ENCODE measurements around the gene TFAP2D. TPM values are rescaled to one million over a fixed set of nuclear protein-coding genes. Genes with fewer than 3 reads are reported as not detected.

The TFAP2D gene
- total RNA-seq (not detected), polyA plus RNA-seq (not detected)
- long read RNA-seq, donor 1, result 0 reads
- long read RNA-seq, donor 2, result 0 reads
- long read RNA-seq, donor 3, result 0 reads
- long read RNA-seq, donor 4, result 0 reads
- long read RNA-seq, donor 5, result 0 reads
- long read RNA-seq, donor 6, result 0 reads
- long read RNA-seq, donor 7, result 0 reads
- long read RNA-seq, donor 8, result 0 reads
- long read RNA-seq, donor 9, result 0 reads
- long read RNA-seq, donor 10, result 0 reads

DNA sequence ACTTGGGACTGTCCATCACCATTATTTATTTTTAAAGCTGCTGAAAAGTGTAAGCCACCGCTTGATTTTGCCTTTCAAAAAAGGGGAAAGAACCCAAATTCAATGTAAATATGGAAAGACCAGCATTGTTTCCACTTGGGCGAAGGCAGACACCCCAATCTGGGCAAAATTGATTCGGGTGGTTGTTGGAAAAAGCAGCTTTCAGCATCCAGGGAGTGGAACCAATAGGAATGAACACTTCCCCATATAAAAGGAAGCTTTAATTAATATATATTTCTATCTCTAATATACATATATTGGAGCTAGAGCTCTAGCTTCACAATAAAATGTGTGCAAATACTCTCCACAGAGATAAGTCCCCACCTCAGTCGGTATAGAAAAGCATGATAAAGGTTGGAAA is at the start of gene TFAP2D:
Gene TFAP2D, plus strand, starts transcription at position 301 of the 400 bp plus-strand sequence. CDS start 530 bp downstream, outside the sequence.
- H3K4me1 ChIP-seq (replicated peaks in 1 of 2), result no peaks in the 10 kb centered on the region
- no peak within 1 kb of the TSS for H3K27ac ChIP-seq
- intact Hi-C loops (cut with DNase I), result no loop called here
- WGBS, 4 donors, result 5 to 10% (median 9%) methylated on average over 4 of the region's 4 CpGs
- H3K36me3 ChIP-seq (replicated peaks in 1 of 2), result no peaks in the 10 kb centered on the region
- no peak for DNase-seq
- no peaks in the 10 kb centered on the region for H3K9me3 ChIP-seq (replicated peaks in 1 of 3)
- no peak within 1 kb of the TSS for H3K4me3 ChIP-seq
- no peak for TF ChIP-seq POLR2A (IDR thresholded peaks at IDR 0.05)
- TF ChIP-seq, protein P1, sequence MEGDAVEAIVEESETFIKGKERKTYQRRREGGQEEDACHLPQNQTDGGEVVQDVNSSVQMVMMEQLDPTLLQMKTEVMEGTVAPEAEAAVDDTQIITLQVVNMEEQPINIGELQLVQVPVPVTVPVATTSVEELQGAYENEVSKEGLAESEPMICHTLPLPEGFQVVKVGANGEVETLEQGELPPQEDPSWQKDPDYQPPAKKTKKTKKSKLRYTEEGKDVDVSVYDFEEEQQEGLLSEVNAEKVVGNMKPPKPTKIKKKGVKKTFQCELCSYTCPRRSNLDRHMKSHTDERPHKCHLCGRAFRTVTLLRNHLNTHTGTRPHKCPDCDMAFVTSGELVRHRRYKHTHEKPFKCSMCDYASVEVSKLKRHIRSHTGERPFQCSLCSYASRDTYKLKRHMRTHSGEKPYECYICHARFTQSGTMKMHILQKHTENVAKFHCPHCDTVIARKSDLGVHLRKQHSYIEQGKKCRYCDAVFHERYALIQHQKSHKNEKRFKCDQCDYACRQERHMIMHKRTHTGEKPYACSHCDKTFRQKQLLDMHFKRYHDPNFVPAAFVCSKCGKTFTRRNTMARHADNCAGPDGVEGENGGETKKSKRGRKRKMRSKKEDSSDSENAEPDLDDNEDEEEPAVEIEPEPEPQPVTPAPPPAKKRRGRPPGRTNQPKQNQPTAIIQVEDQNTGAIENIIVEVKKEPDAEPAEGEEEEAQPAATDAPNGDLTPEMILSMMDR (IDR thresholded peaks at IDR 0.05), result no peak
- peaks cover 34% of the 10 kb centered on the region for H3K27me3 ChIP-seq

DNA sequence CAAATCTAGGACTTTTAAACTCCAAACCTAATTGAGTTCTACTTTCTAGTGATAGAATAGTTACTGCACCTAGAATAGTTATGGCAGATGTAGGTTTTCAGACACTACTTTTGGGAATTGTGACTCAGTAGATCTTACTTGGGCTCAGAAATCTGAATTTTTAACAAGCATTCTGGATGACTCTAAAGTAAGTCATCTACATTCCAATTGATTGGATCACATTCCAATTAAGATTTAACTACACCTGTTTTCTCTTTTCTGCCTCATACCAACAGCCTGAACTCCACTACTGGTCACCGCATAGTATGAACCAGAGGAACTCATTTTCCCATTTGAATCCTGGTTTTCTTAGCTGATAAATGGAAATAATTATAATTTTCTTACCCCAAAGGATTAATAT is 49.5 kb upstream of the TFAP2D start:
- intact Hi-C loops (cut with DNase I), result no loop called here
- WGBS, 4 donors, result 86 to 96% (median 89%) methylated on average over 1 of the region's 1 CpG
- Histone ChIP-seq H3K9me3 (replicated peaks in 1 of 3) (no peaks in the 10 kb centered on the region), H3K36me3 (replicated peaks in 1 of 2) (no peaks in the 10 kb centered on the region), H3K4me3 (no peak overlapping the region), H3K27me3 (no peaks in the 10 kb centered on the region), H3K27ac (no peak overlapping the region), H3K4me1 (replicated peaks in 1 of 2) (no peaks in the 10 kb centered on the region)
- TF ChIP-seq, protein P1 (IDR thresholded peaks at IDR 0.05), result no peak
- no peak for TF ChIP-seq POLR2A (IDR thresholded peaks at IDR 0.05)
- DNase-seq, result no peak

DNA sequence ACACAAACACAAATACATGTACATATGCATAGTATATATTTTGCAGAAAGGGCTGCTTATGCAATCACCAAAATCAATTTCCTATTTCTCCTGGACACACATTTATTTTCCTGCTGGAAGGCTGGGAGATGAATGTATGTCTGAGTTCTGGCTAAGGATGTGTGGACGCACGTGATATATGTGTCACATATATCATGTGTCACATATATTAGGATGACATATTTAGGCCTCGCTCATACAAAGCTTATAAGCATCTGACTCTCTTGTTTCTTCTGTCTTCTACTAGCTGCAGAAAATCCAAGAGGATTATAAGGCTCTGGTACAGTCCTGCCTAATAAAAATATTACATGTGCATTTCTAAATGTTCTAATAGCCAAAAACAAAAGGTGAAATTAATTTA is 47.2 kb upstream of the TFAP2D start:
- TF ChIP-seq POLR2A (IDR thresholded peaks at IDR 0.05), result no peak
- TF ChIP-seq, protein P1 (IDR thresholded peaks at IDR 0.05), result no peak
- Histone ChIP-seq H3K27ac (no peak overlapping the region), H3K9me3 (replicated peaks in 1 of 3) (no peaks in the 10 kb centered on the region), H3K27me3 (no peaks in the 10 kb centered on the region), H3K36me3 (replicated peaks in 1 of 2) (no peaks in the 10 kb centered on the region), H3K4me1 (replicated peaks in 1 of 2) (no peaks in the 10 kb centered on the region), H3K4me3 (no peak overlapping the region)
- intact Hi-C loops (cut with DNase I), result no loop called here
- DNase-seq, result no peak
- WGBS, 4 donors, result 58 to 73% (median 69%) methylated on average over 3 of the region's 3 CpGs

DNA sequence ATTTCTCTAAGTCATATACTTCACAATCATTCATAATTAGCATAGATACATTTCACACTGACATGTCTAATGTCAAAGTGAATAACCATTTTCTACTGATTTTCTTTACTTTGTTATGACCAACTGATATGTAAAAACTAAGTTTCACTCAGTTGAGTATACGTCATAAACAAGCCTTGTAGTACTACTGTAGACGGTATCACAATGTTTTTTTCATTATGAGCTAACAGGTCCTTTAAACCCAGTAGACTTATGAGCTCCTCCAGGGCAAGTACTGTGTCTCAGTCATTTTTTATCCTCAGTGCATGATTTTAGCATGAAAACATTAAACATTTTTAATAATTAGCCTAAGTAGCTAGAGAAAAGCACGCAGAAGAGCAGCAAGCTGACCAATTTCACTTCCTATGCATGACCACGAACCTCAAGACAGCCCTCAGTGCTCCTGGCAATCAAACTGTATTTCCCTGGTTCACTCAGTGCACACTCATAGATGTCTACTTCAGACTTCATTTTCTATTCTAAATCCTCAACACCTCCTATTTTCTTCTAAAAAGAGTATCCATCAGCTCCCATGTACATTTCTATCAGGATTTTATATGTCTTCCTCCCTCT is 32.0 kb upstream of the TFAP2D start:
- WGBS, 4 donors, result 64 to 75% (median 70%) methylated on average over 4 of the region's 4 CpGs
- TF ChIP-seq, protein P1 (IDR thresholded peaks at IDR 0.05), result no peak
- no peak for TF ChIP-seq POLR2A (IDR thresholded peaks at IDR 0.05)
- Histone ChIP-seq H3K27ac (no peak overlapping the region), H3K4me3 (no peak overlapping the region), H3K27me3 (no peaks in the 10 kb centered on the region), H3K9me3 (replicated peaks in 1 of 3) (no peaks in the 10 kb centered on the region), H3K4me1 (replicated peaks in 1 of 2) (no peaks in the 10 kb centered on the region), H3K36me3 (replicated peaks in 1 of 2) (no peaks in the 10 kb centered on the region)
- intact Hi-C loops (cut with DNase I), result no loop called here
- DNase-seq, result no peak

Data from adrenal gland (tissue), 19 donors.